ENCODE results near the gene KTI12.

The KTI12 gene

GRCh38 chr1:51986718-51987117 is 46.9 kb downstream of the KTI12 start:
- CTCF ChIA-PET: no interaction called here
- peaks cover 9% of the 10 kb centered on the region for H3K4me1 Mint-ChIP-seq
- peaks cover 41% of the 10 kb centered on the region for H3K27me3 Mint-ChIP-seq
- H3K36me3 Mint-ChIP-seq: no peaks in the 10 kb centered on the region
- H3K9me3 Mint-ChIP-seq: no peaks in the 10 kb centered on the region
- no peak for DNase-seq
- no peak overlapping the region for H3K4me3 Mint-ChIP-seq
- no peak overlapping the region for H3K27ac Mint-ChIP-seq

GRCh38 chr1:51982161-51982560 is 51.4 kb downstream of the KTI12 start:
- Mint-ChIP-seq H3K4me1 (no peaks in the 10 kb centered on the region), H3K4me3 (no peak overlapping the region), H3K27ac (no peak overlapping the region), H3K27me3 (peaks cover 16% of the 10 kb centered on the region), H3K9me3 (no peaks in the 10 kb centered on the region), H3K36me3 (no peaks in the 10 kb centered on the region)
- DNase-seq: no peak
- CTCF ChIA-PET: no interaction called here
